Osteocyte (in vitro differentiated cells): ENCODE results near the gene PPP1R9A. TPM values are rescaled to one million over a fixed set of nuclear protein-coding genes. Genes with fewer than 3 reads are reported as not detected.

Experiments
- DNase-seq: peaks from one replicate; pipeline ENCODE4 v3.0.0; 2021; ENCODE audit warnings: mixed read lengths; ENCODE audit not compliant: unreplicated experiment; ENCODE audit errors: extremely low spot score
- H3K27ac Mint-ChIP-seq: one replicate; pipeline ENCODE4 v1.8.0; 2021; ENCODE audit warnings: mild to moderate bottlenecking, mixed read lengths; ENCODE audit not compliant: unreplicated experiment
- H3K27me3 Mint-ChIP-seq: one replicate; pipeline ENCODE4 v1.8.0; 2021; ENCODE audit warnings: mixed read lengths; ENCODE audit not compliant: unreplicated experiment
- H3K36me3 Mint-ChIP-seq: one replicate; pipeline ENCODE4 v1.8.0; 2021; ENCODE audit warnings: mixed read lengths; ENCODE audit not compliant: unreplicated experiment
- H3K4me1 Mint-ChIP-seq: one replicate; pipeline ENCODE4 v1.8.0; 2021; ENCODE audit warnings: mixed read lengths; ENCODE audit not compliant: unreplicated experiment
- H3K4me3 Mint-ChIP-seq: one replicate; pipeline ENCODE4 v1.8.0; 2021; ENCODE audit warnings: mild to moderate bottlenecking, moderate library complexity, mixed read lengths; ENCODE audit not compliant: unreplicated experiment
- H3K9me3 Mint-ChIP-seq: one replicate; pipeline ENCODE4 v1.8.0; 2021; ENCODE audit warnings: mixed read lengths; ENCODE audit not compliant: unreplicated experiment
- total RNA-seq: library from RNA; stranded (reverse); gene quantifications from 2 replicates; pipeline ENCODE4 v1.2.1, GENCODE V29; 2021
- TF ChIP-seq, protein P1 (sequence below): fragments of 200-600 bp; sonication (generic); IDR thresholded peaks from 2 replicates; pipeline ENCODE4 v1.5.0; 2021; ENCODE audit warnings: antibody characterized with exemption, mild to moderate bottlenecking, moderate library complexity

The PPP1R9A gene
- total RNA-seq, 1 donor from 2014 or later, result 3.4 TPM

- no peak overlapping the region for H3K4me3 Mint-ChIP-seq
- no peaks in the 10 kb centered on the region for H3K36me3 Mint-ChIP-seq
- DNase-seq, result no peak
- no peaks in the 10 kb centered on the region for H3K9me3 Mint-ChIP-seq
- H3K27me3 Mint-ChIP-seq, result peaks cover 8% of the 10 kb centered on the region
- TF ChIP-seq, protein P1, sequence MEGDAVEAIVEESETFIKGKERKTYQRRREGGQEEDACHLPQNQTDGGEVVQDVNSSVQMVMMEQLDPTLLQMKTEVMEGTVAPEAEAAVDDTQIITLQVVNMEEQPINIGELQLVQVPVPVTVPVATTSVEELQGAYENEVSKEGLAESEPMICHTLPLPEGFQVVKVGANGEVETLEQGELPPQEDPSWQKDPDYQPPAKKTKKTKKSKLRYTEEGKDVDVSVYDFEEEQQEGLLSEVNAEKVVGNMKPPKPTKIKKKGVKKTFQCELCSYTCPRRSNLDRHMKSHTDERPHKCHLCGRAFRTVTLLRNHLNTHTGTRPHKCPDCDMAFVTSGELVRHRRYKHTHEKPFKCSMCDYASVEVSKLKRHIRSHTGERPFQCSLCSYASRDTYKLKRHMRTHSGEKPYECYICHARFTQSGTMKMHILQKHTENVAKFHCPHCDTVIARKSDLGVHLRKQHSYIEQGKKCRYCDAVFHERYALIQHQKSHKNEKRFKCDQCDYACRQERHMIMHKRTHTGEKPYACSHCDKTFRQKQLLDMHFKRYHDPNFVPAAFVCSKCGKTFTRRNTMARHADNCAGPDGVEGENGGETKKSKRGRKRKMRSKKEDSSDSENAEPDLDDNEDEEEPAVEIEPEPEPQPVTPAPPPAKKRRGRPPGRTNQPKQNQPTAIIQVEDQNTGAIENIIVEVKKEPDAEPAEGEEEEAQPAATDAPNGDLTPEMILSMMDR, result peak; percentile 85
- no peak overlapping the region for H3K27ac Mint-ChIP-seq
- H3K4me1 Mint-ChIP-seq, result peaks cover 2% of the 10 kb centered on the region
Measured at GRCh38 chr7:95199779-95200558, 292.6 kb downstream of the PPP1R9A start.

DNA sequence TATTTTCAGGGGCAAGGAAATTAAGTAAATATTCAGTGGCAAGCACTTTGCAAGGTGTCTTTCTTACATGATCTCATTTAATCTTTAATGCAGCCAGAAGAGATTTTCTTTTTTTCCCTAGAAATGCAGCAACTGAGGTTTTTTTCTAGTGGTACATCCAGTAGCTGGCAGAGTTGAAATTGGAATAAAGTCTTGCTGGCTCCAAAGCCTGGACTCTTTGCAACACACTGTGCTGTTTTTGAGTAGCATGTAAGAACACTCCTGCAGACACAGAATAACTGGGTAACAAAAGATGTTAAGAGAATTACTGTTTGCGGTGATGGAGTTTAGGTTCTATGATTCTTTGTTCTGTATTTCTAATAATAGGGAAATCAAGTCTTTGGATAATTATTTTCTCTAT lies 293.3 kb downstream of the PPP1R9A start:
- peaks cover 8% of the 10 kb centered on the region for H3K27me3 Mint-ChIP-seq
- TF ChIP-seq, protein P1, result no peak
- no peak overlapping the region for H3K4me3 Mint-ChIP-seq
- H3K27ac Mint-ChIP-seq, result no peak overlapping the region
- no peaks in the 10 kb centered on the region for H3K9me3 Mint-ChIP-seq
- peaks cover 9% of the 10 kb centered on the region for H3K4me1 Mint-ChIP-seq
- no peaks in the 10 kb centered on the region for H3K36me3 Mint-ChIP-seq
- no peak for DNase-seq

GRCh38 chr7:95201727-95202126 lies 294.3 kb downstream of the PPP1R9A start:
- no peak for DNase-seq
- Mint-ChIP-seq H3K36me3 (no peaks in the 10 kb centered on the region), H3K4me1 (peaks cover 14% of the 10 kb centered on the region), H3K27ac (no peak overlapping the region), H3K27me3 (peaks cover 8% of the 10 kb centered on the region), H3K4me3 (no peak overlapping the region), H3K9me3 (no peaks in the 10 kb centered on the region)
- TF ChIP-seq, protein P1, result no peak

DNA sequence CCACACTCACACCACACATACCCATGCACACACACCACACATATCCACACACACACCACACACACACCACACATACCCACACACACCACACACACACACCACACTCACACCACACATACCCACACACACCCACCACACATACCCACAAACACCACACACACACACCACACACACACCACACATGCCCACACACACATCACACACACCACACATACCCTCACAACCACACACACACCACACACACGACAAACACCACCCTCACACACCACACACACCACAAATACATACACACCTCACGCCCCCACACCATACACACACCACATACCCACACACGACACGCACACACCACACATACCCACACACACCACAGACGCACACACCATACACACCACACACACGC lies 297.2 kb downstream of the PPP1R9A start:
- TF ChIP-seq, protein P1, result no peak
- H3K4me3 Mint-ChIP-seq, result no peak overlapping the region
- H3K9me3 Mint-ChIP-seq, result no peaks in the 10 kb centered on the region
- H3K27ac Mint-ChIP-seq, result no peak overlapping the region
- no peaks in the 10 kb centered on the region for H3K36me3 Mint-ChIP-seq
- H3K4me1 Mint-ChIP-seq, result peaks cover 14% of the 10 kb centered on the region
- peaks cover 8% of the 10 kb centered on the region for H3K27me3 Mint-ChIP-seq
- no peak for DNase-seq

GRCh38 chr7:95205665-95206225 lies 298.4 kb downstream of the PPP1R9A start:
- DNase-seq, result no peak
- no peak overlapping the region for H3K4me3 Mint-ChIP-seq
- peaks cover 4% of the 10 kb centered on the region for H3K27me3 Mint-ChIP-seq
- no peaks in the 10 kb centered on the region for H3K9me3 Mint-ChIP-seq
- H3K27ac Mint-ChIP-seq, result no peak overlapping the region
- H3K4me1 Mint-ChIP-seq, result peaks cover 12% of the 10 kb centered on the region
- TF ChIP-seq, protein P1, result no peak
- no peaks in the 10 kb centered on the region for H3K36me3 Mint-ChIP-seq
